ENCODE data around the gene TENM4. TPM values are rescaled to one million over a fixed set of nuclear protein-coding genes. Genes with fewer than 3 reads are reported as not detected.
"Not testable (repeated sequence)": the region's sequence is repeated elsewhere in the genome, so short reads cannot be mapped to it uniquely, and the experiment has no call there.

TENM4 gene
- total RNA-seq, 4 donors from 2014 or later = 1.1 to 2.7 (median 2.0) TPM

- Histone ChIP-seq H3K27ac (no peak overlapping the region), H3K4me1 (no peaks in the 10 kb centered on the region), H3K36me3 (no peaks in the 10 kb centered on the region), H3K27me3 (no peaks in the 10 kb centered on the region), H3K4me3 (no peak overlapping the region), H3K9me3 (no peaks in the 10 kb centered on the region)
- DNase-seq = no peak
- TF ChIP-seq, protein P1, sequence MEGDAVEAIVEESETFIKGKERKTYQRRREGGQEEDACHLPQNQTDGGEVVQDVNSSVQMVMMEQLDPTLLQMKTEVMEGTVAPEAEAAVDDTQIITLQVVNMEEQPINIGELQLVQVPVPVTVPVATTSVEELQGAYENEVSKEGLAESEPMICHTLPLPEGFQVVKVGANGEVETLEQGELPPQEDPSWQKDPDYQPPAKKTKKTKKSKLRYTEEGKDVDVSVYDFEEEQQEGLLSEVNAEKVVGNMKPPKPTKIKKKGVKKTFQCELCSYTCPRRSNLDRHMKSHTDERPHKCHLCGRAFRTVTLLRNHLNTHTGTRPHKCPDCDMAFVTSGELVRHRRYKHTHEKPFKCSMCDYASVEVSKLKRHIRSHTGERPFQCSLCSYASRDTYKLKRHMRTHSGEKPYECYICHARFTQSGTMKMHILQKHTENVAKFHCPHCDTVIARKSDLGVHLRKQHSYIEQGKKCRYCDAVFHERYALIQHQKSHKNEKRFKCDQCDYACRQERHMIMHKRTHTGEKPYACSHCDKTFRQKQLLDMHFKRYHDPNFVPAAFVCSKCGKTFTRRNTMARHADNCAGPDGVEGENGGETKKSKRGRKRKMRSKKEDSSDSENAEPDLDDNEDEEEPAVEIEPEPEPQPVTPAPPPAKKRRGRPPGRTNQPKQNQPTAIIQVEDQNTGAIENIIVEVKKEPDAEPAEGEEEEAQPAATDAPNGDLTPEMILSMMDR (IDR thresholded peaks at IDR 0.05) = no peak
- TF ChIP-seq POLR2A (IDR thresholded peaks at IDR 0.05) = no peak
Observed at GRCh38 chr11:78831571-78831970, 609.3 kb downstream of the TENM4 start.

GRCh38 chr11:78830277-78830819, 610.5 kb downstream of the TENM4 start:
- Histone ChIP-seq H3K4me3 (no peak overlapping the region), H3K27ac (no peak overlapping the region), H3K36me3 (no peaks in the 10 kb centered on the region), H3K27me3 (no peaks in the 10 kb centered on the region), H3K9me3 (no peaks in the 10 kb centered on the region), H3K4me1 (no peaks in the 10 kb centered on the region)
- TF ChIP-seq, protein P1 (IDR thresholded peaks at IDR 0.05) = no peak
- TF ChIP-seq POLR2A (IDR thresholded peaks at IDR 0.05) = no peak
- DNase-seq = no peak

DNA sequence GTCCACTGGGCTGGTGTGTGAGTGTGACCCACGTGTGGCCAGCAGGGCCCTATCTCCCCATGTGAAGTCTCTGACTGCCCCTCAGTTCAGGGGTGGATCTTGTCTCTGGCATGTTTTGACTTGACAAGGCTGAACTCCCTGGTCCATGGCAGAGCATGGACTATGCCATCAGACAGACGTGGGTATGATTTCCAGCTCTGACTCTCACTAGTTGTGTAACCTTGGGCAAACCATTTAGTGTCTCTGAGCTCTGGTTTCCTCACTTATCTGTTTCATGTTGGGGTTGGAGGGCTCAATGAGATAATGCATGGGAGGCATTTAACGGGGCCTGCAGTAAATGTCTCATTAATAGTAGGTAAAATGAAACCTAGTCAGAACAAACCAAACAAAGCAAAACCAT, 611.7 kb downstream of the TENM4 start:
- no peak for TF ChIP-seq POLR2A (IDR thresholded peaks at IDR 0.05)
- TF ChIP-seq, protein P1 (IDR thresholded peaks at IDR 0.05) = no peak
- Histone ChIP-seq H3K9me3 (no peaks in the 10 kb centered on the region), H3K27me3 (no peaks in the 10 kb centered on the region), H3K27ac (no peak overlapping the region), H3K4me1 (no peaks in the 10 kb centered on the region), H3K4me3 (no peak overlapping the region), H3K36me3 (no peaks in the 10 kb centered on the region)
- no peak for DNase-seq

- Histone ChIP-seq H3K27me3 (no peaks in the 10 kb centered on the region), H3K27ac (no peak overlapping the region), H3K36me3 (no peaks in the 10 kb centered on the region), H3K9me3 (no peaks in the 10 kb centered on the region), H3K4me1 (no peaks in the 10 kb centered on the region), H3K4me3 (no peak overlapping the region)
- DNase-seq = no peak
- TF ChIP-seq, protein P1 (IDR thresholded peaks at IDR 0.05) = no peak
- no peak for TF ChIP-seq POLR2A (IDR thresholded peaks at IDR 0.05)
Observed at GRCh38 chr11:78828676-78829075, 612.2 kb downstream of the TENM4 start.

- H3K4me1 ChIP-seq, DNase-seq, H3K9me3 ChIP-seq, H3K4me3 ChIP-seq, H3K36me3 ChIP-seq, H3K27me3 ChIP-seq, H3K27ac ChIP-seq: not testable (repeated sequence)
Observed at GRCh38 chr11:78827291-78827690, 613.5 kb downstream of the TENM4 start.

- no peaks in the 10 kb centered on the region for H3K36me3 ChIP-seq
- no peak for DNase-seq
- no peak for TF ChIP-seq POLR2A (IDR thresholded peaks at IDR 0.05)
- TF ChIP-seq, protein P1 (IDR thresholded peaks at IDR 0.05) = no peak
- H3K4me3 ChIP-seq = no peak overlapping the region
- no peaks in the 10 kb centered on the region for H3K27me3 ChIP-seq
- no peaks in the 10 kb centered on the region for H3K4me1 ChIP-seq
- no peaks in the 10 kb centered on the region for H3K9me3 ChIP-seq
- H3K27ac ChIP-seq = no peak overlapping the region
Observed at GRCh38 chr11:78825591-78826020, 615.2 kb downstream of the TENM4 start.

Data from Peyer's patch (tissue), 4 donors.